Stomach (tissue), 9 donors: ENCODE results near the gene NR5A1. TPM values are rescaled to one million over a fixed set of nuclear protein-coding genes. Genes with fewer than 3 reads are reported as not detected.

Experiments used
- DNase-seq, 2 donors: peaks; one replicate each; pipeline versions ENCODE4 v3.0.0 to v3.0.0-alpha.2; 2013 to 2019
- H3K27ac ChIP-seq, 5 donors: fragments of 200-600 bp in 4 of 5; sonication (generic) in 4 of 5; one replicate each; pipeline ENCODE4 v1.5.1; 2013 to 2019; ENCODE audit warnings: mild to moderate bottlenecking in 1 of 5, moderate library complexity in 1 of 5
- H3K27me3 ChIP-seq, 3 donors: fragments of 200-600 bp; sonication (generic); one replicate each; pipeline ENCODE4 v1.5.1; 2017 to 2019; ENCODE audit warnings: mixed run types in 1 of 3
- H3K36me3 ChIP-seq, 4 donors: fragments of 200-600 bp; sonication (generic); 1 replicate in 3 of 4; 2 replicates in 1 of 4; pipeline ENCODE4 v1.5.1; 2016 to 2019
- H3K4me1 ChIP-seq, 4 donors: fragments of 200-600 bp; sonication (generic); one replicate each; pipeline ENCODE4 v1.5.1; 2016 to 2019
- H3K4me3 ChIP-seq, 4 donors: fragments of 200-600 bp; sonication (generic) in 3 of 4; one replicate each; pipeline ENCODE4 v1.5.1; 2016 to 2019; ENCODE audit warnings: mild to moderate bottlenecking in 1 of 4
- H3K9me3 ChIP-seq, 4 donors: fragments of 200-600 bp; sonication (generic); one replicate each; pipeline ENCODE4 v1.5.1; 2016 to 2019
- CTCF ChIP-seq, 7 experiments: fragments of 450-650 bp in 4 of 7; fragments of 200-600 bp in 3 of 7; sonication (generic) in 3 of 7; IDR thresholded peaks; one replicate each; pipeline ENCODE4 v1.5.1; 2016 to 2019; ENCODE audit warnings: antibody characterized with exemption in 7 of 7, control low read depth in 2 of 7, mild to moderate bottlenecking in 1 of 7
- EP300 ChIP-seq: sonication (generic); formaldehyde crosslinking; IDR thresholded peaks from one replicate; pipeline ENCODE4 v1.6.1; 2017; ENCODE audit warnings: antibody characterized with exemption
- POLR2A ChIP-seq, 4 donors: fragments of 450-650 bp; IDR thresholded peaks; one replicate each; pipeline ENCODE4 v1.6.1; 2016; ENCODE audit warnings: antibody characterized with exemption in 4 of 4, control low read depth in 2 of 4, mild to moderate bottlenecking in 1 of 4, moderate library complexity in 1 of 4
- POLR2AphosphoS5 ChIP-seq, 3 donors: sonication (generic); formaldehyde crosslinking; IDR thresholded peaks; one replicate each; pipeline ENCODE4 v1.6.1; 2016; ENCODE audit warnings: antibody characterized with exemption in 3 of 3
- WGBS, 5 donors: extraction: QIAGEN DNeasy Blood & Tissue Kit in 3 of 5; methylation state at CpG; one replicate each; pipeline versions ENCODE4 v1.1.5 to v1.1.7; 2013 to 2018; 5-methylcytosine and 5-hydroxymethylcytosine counted together
- intact Hi-C: fragments of 100-400 bp; cut with DNase I; formaldehyde crosslinking; loops from one replicate; pipeline ENCODE4 v1.15.1; 2023; ENCODE audit warnings: low total_unique reads
- polyA plus RNA-seq, 3 donors: library from polyadenylated mRNA; stranded (reverse); fragments of 200-250 nt; gene quantifications; one replicate each; pipeline ENCODE4 v1.2.3, GENCODE V29; 2013
- total RNA-seq, 5 donors: library from RNA; depleted of rRNA; stranded (reverse); fragments of >200 nt; gene quantifications; one replicate each; pipeline versions ENCODE4 v1.1.0 to v1.2.3, GENCODE V29; 2014 to 2016
- donor health status: healthy with polysubstance abuse.
- donor health status: Bipolar disorder and iron deficiency.
- donor health status: healthy.

Gene NR5A1
- total and polyA plus RNA-seq, 8 donors = 0.03 to 2.4 TPM; not detected in 6

DNA sequence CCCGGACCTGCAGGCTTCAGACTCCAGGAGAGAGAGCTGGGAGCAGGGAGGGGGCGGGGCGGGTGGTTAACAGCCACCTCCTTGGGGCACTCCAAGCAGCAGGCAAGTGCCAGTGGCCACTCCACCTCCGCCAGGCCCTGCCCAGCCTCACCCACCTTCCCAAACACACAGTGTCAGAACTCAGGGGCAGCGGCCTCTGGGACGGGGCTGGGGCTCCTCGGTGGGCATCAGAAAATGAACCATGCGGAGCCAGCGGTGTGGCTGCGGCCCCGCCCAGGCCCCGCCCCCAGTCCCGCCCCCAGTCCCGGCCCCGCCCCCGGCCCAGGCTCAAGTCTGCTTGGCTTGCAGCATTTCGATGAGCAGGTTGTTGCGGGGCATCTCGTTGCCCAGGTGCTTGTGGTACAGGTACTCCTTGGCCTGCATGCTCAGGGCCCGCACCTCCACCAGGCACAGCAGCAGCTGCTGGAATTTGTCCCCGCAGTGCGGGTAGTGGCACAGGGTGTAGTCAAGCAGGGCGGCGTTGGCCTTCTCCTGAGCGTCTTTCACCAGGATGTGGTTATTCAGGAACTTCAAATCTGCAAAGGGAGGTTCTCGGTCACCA is 24.7 kb downstream of the NR5A1 start:
- no peak for TF ChIP-seq EP300
- TF ChIP-seq CTCF (IDR thresholded peaks at IDR 0.05) = no peak
- TF ChIP-seq POLR2A (IDR thresholded peaks at IDR 0.05) = no peak
- no peak for TF ChIP-seq POLR2AphosphoS5 (IDR thresholded peaks at IDR 0.05)
- no peak overlapping the region for H3K4me3 ChIP-seq
- H3K27me3 ChIP-seq = peaks cover 17 to 95% (median 50%) of the 10 kb centered on the region in 3 donors
- H3K36me3 ChIP-seq = no peaks in the 10 kb centered on the region
- H3K4me1 ChIP-seq = peaks cover 4 to 11% (median 6%) of the 10 kb centered on the region in 4 donors
- H3K27ac ChIP-seq = no peak overlapping the region
- DNase-seq = peak in 1 of 2 donors; percentile 21
- WGBS, 5 donors = 27 to 58% (median 34%) methylated on average over 3 to 26 of the region's 26 CpGs
- intact Hi-C loops = no loop called here
- no peaks in the 10 kb centered on the region for H3K9me3 ChIP-seq

- no peak overlapping the region for H3K27ac ChIP-seq
- intact Hi-C loops = no loop called here
- no peak overlapping the region for H3K4me3 ChIP-seq
- WGBS, 5 donors = 53 to 67% (median 64%) methylated on average over 15 to 17 of the region's 17 CpGs
- no peaks in the 10 kb centered on the region for H3K36me3 ChIP-seq
- no peak for TF ChIP-seq POLR2AphosphoS5 (IDR thresholded peaks at IDR 0.05)
- no peak for TF ChIP-seq CTCF (IDR thresholded peaks at IDR 0.05)
- no peak for TF ChIP-seq EP300
- no peak for TF ChIP-seq POLR2A (IDR thresholded peaks at IDR 0.05)
- H3K27me3 ChIP-seq = peaks cover 23 to 95% (median 57%) of the 10 kb centered on the region in 3 donors
- H3K4me1 ChIP-seq = peaks cover 7 to 14% (median 11%) of the 10 kb centered on the region in 4 donors
- DNase-seq = no peak
- no peaks in the 10 kb centered on the region for H3K9me3 ChIP-seq
Measured at GRCh38 chr9:124481115-124481514, 26.1 kb downstream of the NR5A1 start.

DNA sequence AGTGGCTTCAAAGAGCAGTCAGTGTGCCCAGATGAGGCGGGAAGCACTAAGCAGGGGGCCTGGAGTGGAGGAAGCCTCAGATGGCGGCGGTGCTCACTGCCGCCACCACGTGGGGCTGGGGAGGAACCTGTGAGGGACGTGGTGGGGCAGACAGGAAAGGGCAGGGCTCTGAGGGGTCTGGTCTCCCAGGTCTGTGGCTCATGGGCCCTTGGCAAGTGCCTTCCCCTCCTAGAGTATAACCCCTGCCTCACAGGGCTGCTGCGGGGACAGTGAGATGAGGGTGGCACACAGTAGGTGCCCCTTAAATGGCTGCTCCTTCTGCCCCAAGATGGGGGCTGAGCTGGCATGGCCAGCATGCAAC is 26.6 kb downstream of the NR5A1 start:
- peak in 1 of 2 donors; percentile 55 for DNase-seq
- H3K27me3 ChIP-seq = peaks cover 23 to 95% (median 58%) of the 10 kb centered on the region in 3 donors
- TF ChIP-seq EP300 (no peak), POLR2A (IDR thresholded peaks at IDR 0.05) (no peak), CTCF (IDR thresholded peaks at IDR 0.05) (no peak), POLR2AphosphoS5 (IDR thresholded peaks at IDR 0.05) (no peak)
- intact Hi-C loops = no loop called here
- H3K36me3 ChIP-seq = no peaks in the 10 kb centered on the region
- 15 to 23% (median 19%) methylated on average over 6 to 7 of the region's 7 CpGs for WGBS, 5 donors
- no peak overlapping the region for H3K27ac ChIP-seq
- no peaks in the 10 kb centered on the region for H3K9me3 ChIP-seq
- no peak overlapping the region for H3K4me3 ChIP-seq
- H3K4me1 ChIP-seq = peaks cover 7 to 14% (median 11%) of the 10 kb centered on the region in 4 donors

DNA sequence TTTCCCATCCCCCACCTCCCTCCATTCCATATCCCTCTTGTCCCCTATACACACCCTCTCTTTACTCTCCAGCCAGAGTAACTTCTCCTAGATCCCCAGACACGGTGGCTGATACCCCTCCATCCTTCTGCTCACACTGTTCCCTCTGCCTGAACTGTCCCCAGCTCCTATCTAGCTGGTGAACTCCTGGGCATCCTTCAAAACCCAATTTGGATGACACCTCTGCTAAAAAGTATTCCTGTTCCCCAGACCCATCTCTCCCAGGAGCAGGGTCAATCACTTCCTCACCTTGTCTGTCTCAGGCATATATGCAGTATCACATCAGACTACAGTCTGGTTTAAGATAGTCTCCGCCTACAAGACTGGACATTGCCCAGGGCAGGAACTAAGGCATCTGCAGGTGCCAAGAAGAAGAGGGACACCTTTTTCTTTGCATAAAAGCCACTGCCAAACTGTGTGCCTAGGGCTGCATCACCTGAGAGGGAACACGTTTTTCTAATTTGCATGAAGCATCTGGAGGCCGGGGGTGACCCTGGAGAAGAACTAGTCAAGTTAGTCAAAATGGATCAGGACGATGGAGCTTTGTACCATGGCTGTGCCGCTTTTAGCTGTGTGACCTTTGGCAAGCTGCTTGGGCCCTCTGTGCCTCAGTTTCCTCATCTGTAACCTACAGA is 27.1 kb downstream of the NR5A1 start:
- no peak for TF ChIP-seq POLR2AphosphoS5 (IDR thresholded peaks at IDR 0.05)
- TF ChIP-seq POLR2A (IDR thresholded peaks at IDR 0.05) = no peak
- TF ChIP-seq CTCF (IDR thresholded peaks at IDR 0.05) = no peak
- no peak for TF ChIP-seq EP300
- whole genome bisulfite sequencing, 5 donors = 53 to 78% (median 57%) methylated on average over 6 of the region's 6 CpGs
- Histone ChIP-seq H3K4me3 (no peak overlapping the region), H3K9me3 (no peaks in the 10 kb centered on the region), H3K27me3 (peaks cover 23 to 95% (median 64%) of the 10 kb centered on the region in 3 donors), H3K4me1 (peaks cover 7 to 14% (median 11%) of the 10 kb centered on the region in 4 donors), H3K36me3 (no peaks in the 10 kb centered on the region), H3K27ac (no peak overlapping the region)
- intact Hi-C loops = no loop called here
- no peak for DNase-seq
